ENCODE results near the gene HYPK.

HYPK gene, protein sequence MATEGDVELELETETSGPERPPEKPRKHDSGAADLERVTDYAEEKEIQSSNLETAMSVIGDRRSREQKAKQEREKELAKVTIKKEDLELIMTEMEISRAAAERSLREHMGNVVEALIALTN

DNA sequence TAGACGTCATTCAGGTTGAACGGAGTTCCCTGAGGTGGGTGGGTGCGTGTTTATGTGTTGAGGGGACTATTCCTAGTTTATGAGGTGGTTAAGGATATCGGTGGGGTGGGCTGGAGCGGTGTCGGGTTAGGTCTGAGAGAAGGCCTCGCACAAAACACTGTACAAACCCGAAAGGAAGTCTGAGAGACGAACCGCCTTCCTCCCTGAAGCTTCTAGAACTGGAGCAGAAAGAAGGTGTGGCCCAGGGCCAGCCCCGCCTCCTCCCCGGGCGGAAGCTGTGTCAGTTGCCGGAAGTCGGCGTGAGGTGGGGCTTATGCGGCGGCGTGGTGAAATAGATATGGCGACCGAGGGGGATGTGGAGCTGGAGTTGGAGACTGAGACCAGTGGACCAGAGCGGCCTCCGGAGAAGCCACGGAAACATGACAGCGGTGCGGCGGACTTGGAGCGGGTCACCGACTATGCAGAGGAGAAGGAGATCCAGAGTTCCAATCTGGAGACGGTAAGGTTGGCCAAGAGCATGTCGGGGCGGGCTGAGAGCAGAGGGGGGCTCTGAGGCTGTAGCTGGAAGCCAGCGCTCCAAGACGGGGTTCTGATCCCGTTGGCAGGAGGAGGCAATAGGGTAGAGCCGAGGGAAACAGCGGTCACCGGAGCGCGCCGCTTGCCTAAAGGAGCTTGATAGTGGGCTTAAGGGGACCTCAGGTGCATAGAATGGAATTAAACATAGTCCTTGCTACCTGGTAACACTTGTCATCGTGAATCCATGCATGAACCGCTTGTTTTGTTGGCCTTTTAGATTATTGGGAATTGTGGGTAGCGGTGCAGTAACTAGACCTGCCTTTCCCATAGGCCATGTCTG, at the start of gene HYPK:
HYPK (plus strand) TSS at position 314 of the 856 bp plus-strand sequence; CDS start at position 338, 24 bp downstream.
- H3K36me3 ChIP-seq (ENCODE audit: control insufficient read depth in 2 of 2, insufficient read depth in 2 of 2, low read length in 2 of 2), result peaks cover 33 to 52% of the 10 kb centered on the region in 2 donors
- H3K27me3 ChIP-seq (ENCODE audit: control insufficient read depth in 2 of 2, insufficient read depth in 2 of 2, low read length in 2 of 2), result no peaks in the 10 kb centered on the region
- H3K4me1 ChIP-seq (ENCODE audit: control insufficient read depth in 2 of 2, insufficient read depth in 2 of 2, low read length in 2 of 2), result peaks cover 29 to 34% of the 10 kb centered on the region in 2 donors
- no peaks in the 10 kb centered on the region for H3K9me3 ChIP-seq (ENCODE audit: control insufficient read depth in 2 of 2, low read length in 2 of 2)
- H3K27ac ChIP-seq (ENCODE audit: low read depth in 2 of 2, low read length in 2 of 2), result peak within 1 kb of the TSS; percentile 93 to 95
- H3K9ac ChIP-seq (ENCODE audit: low read depth in 1 of 2, low read length in 2 of 2), result peak within 1 kb of the TSS; percentile 93 to 98
- H3K4me3 ChIP-seq (ENCODE audit: low read length in 2 of 2), result peak within 1 kb of the TSS; percentile 95 to 98

DNA sequence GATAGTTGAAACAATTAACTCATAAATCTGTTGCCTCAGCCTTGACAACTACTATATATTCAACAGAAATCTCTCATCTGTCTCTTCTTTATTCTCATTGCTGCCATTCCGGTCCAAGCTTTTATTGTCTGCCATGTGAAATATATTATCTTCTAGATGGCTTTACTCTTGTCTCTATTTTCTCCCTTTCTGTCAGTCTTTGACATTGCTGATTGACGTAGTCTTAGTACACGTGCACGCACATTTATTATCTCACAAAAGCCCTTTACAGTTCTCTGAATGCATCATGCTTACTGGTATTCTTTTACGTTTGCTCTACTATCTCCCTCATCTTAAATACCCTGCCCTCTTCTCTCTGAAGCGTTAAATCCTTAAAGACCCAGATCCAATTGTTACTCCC, 48.5 kb upstream of the HYPK start:
- Histone ChIP-seq H3K4me3 (ENCODE audit: low read length in 2 of 2) (no peak overlapping the region), H3K9me3 (ENCODE audit: control insufficient read depth in 2 of 2, low read length in 2 of 2) (no peaks in the 10 kb centered on the region), H3K27me3 (ENCODE audit: control insufficient read depth in 2 of 2, insufficient read depth in 2 of 2, low read length in 2 of 2) (no peaks in the 10 kb centered on the region), H3K27ac (ENCODE audit: low read depth in 2 of 2, low read length in 2 of 2) (no peak overlapping the region), H3K4me1 (ENCODE audit: control insufficient read depth in 2 of 2, insufficient read depth in 2 of 2, low read length in 2 of 2) (peaks cover 4 to 10% of the 10 kb centered on the region in 2 donors), H3K9ac (ENCODE audit: low read depth in 1 of 2, low read length in 2 of 2) (no peak overlapping the region), H3K36me3 (ENCODE audit: control insufficient read depth in 2 of 2, insufficient read depth in 2 of 2, low read length in 2 of 2) (peaks cover 14 to 24% of the 10 kb centered on the region in 2 donors)

DNA sequence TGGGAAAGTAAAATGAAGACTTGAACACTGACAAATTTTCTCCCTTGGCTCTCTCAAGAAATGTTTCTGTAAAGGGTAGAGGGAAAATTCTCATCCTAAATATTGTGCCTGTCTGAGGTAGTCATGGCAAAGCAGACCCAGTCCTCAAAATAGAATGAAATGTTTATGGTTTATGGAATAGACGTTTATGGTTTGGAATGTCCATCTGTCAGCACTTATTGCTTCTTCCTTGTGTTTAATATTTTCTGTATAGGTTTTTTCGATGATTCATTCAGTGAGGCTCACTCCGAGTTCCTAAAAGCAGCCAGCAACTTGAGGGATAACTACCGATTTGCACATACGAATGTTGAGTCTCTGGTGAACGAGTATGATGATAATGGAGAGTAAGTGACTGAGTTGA, 37.6 kb upstream of the HYPK start:
- Histone ChIP-seq H3K27me3 (ENCODE audit: control insufficient read depth in 2 of 2, insufficient read depth in 2 of 2, low read length in 2 of 2) (no peaks in the 10 kb centered on the region), H3K9ac (ENCODE audit: low read depth in 1 of 2, low read length in 2 of 2) (no peak overlapping the region), H3K4me1 (ENCODE audit: control insufficient read depth in 2 of 2, insufficient read depth in 2 of 2, low read length in 2 of 2) (no peaks in the 10 kb centered on the region), H3K4me3 (ENCODE audit: low read length in 2 of 2) (no peak overlapping the region), H3K9me3 (ENCODE audit: control insufficient read depth in 2 of 2, low read length in 2 of 2) (no peaks in the 10 kb centered on the region), H3K36me3 (ENCODE audit: control insufficient read depth in 2 of 2, insufficient read depth in 2 of 2, low read length in 2 of 2) (peaks cover 45 to 68% of the 10 kb centered on the region in 2 donors), H3K27ac (ENCODE audit: low read depth in 2 of 2, low read length in 2 of 2) (no peak overlapping the region)

- no peaks in the 10 kb centered on the region for H3K27me3 ChIP-seq (ENCODE audit: control insufficient read depth in 2 of 2, insufficient read depth in 2 of 2, low read length in 2 of 2)
- no peaks in the 10 kb centered on the region for H3K9me3 ChIP-seq (ENCODE audit: control insufficient read depth in 2 of 2, low read length in 2 of 2)
- H3K4me1 ChIP-seq (ENCODE audit: control insufficient read depth in 2 of 2, insufficient read depth in 2 of 2, low read length in 2 of 2), result no peaks in the 10 kb centered on the region
- no peak overlapping the region for H3K27ac ChIP-seq (ENCODE audit: low read depth in 2 of 2, low read length in 2 of 2)
- no peak overlapping the region for H3K9ac ChIP-seq (ENCODE audit: low read depth in 1 of 2, low read length in 2 of 2)
- no peak overlapping the region for H3K4me3 ChIP-seq (ENCODE audit: low read length in 2 of 2)
- peaks cover 54 to 70% of the 10 kb centered on the region in 2 donors for H3K36me3 ChIP-seq (ENCODE audit: control insufficient read depth in 2 of 2, insufficient read depth in 2 of 2, low read length in 2 of 2)
These were observed 36.5 kb upstream of the HYPK start for GRCh38 chr15:43763819-43764446.

- H3K27me3 ChIP-seq (ENCODE audit: control insufficient read depth in 2 of 2, insufficient read depth in 2 of 2, low read length in 2 of 2), result no peaks in the 10 kb centered on the region
- no peak overlapping the region for H3K27ac ChIP-seq (ENCODE audit: low read depth in 2 of 2, low read length in 2 of 2)
- H3K9ac ChIP-seq (ENCODE audit: low read depth in 1 of 2, low read length in 2 of 2), result no peak overlapping the region
- no peak overlapping the region for H3K4me3 ChIP-seq (ENCODE audit: low read length in 2 of 2)
- H3K36me3 ChIP-seq (ENCODE audit: control insufficient read depth in 2 of 2, insufficient read depth in 2 of 2, low read length in 2 of 2), result peaks cover 76 to 90% of the 10 kb centered on the region in 2 donors
- peaks cover 4 to 6% of the 10 kb centered on the region in 2 donors for H3K4me1 ChIP-seq (ENCODE audit: control insufficient read depth in 2 of 2, insufficient read depth in 2 of 2, low read length in 2 of 2)
- H3K9me3 ChIP-seq (ENCODE audit: control insufficient read depth in 2 of 2, low read length in 2 of 2), result no peaks in the 10 kb centered on the region
These were observed 30.7 kb upstream of the HYPK start for GRCh38 chr15:43769584-43770228.

GRCh38 chr15:43771816-43772215, 28.6 kb upstream of the HYPK start:
- peaks cover 11 to 18% of the 10 kb centered on the region in 2 donors for H3K4me1 ChIP-seq (ENCODE audit: control insufficient read depth in 2 of 2, insufficient read depth in 2 of 2, low read length in 2 of 2)
- H3K9ac ChIP-seq (ENCODE audit: low read depth in 1 of 2, low read length in 2 of 2), result no peak overlapping the region
- peaks cover 56 to 69% of the 10 kb centered on the region in 2 donors for H3K36me3 ChIP-seq (ENCODE audit: control insufficient read depth in 2 of 2, insufficient read depth in 2 of 2, low read length in 2 of 2)
- H3K27ac ChIP-seq (ENCODE audit: low read depth in 2 of 2, low read length in 2 of 2), result no peak overlapping the region
- H3K27me3 ChIP-seq (ENCODE audit: control insufficient read depth in 2 of 2, insufficient read depth in 2 of 2, low read length in 2 of 2), result no peaks in the 10 kb centered on the region
- H3K9me3 ChIP-seq (ENCODE audit: control insufficient read depth in 2 of 2, low read length in 2 of 2), result no peaks in the 10 kb centered on the region
- H3K4me3 ChIP-seq (ENCODE audit: low read length in 2 of 2), result no peak overlapping the region

DNA sequence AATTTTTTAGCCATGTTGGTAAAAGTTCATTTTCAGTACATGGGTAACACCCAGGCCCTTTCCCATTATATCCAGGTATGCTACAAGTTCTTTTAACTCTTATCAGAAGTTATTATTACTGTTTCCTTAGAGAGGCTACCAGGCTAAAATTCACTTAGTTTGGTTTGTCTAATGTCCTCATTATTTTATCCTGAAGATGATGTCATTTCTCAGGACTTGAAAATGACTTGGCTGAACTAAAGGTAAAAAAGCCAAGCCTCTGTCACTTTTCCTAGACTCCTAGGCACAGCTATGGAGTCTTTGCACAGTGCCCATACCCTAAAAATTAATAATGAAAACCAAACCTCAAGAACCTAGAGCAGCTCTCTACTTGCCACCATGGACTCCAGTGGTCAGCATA, 27.8 kb upstream of the HYPK start:
- no peak overlapping the region for H3K4me3 ChIP-seq (ENCODE audit: low read length in 2 of 2)
- H3K36me3 ChIP-seq (ENCODE audit: control insufficient read depth in 2 of 2, insufficient read depth in 2 of 2, low read length in 2 of 2), result peaks cover 54 to 62% of the 10 kb centered on the region in 2 donors
- H3K27me3 ChIP-seq (ENCODE audit: control insufficient read depth in 2 of 2, insufficient read depth in 2 of 2, low read length in 2 of 2), result no peaks in the 10 kb centered on the region
- H3K27ac ChIP-seq (ENCODE audit: low read depth in 2 of 2, low read length in 2 of 2), result no peak overlapping the region
- peaks cover 14 to 24% of the 10 kb centered on the region in 2 donors for H3K4me1 ChIP-seq (ENCODE audit: control insufficient read depth in 2 of 2, insufficient read depth in 2 of 2, low read length in 2 of 2)
- no peaks in the 10 kb centered on the region for H3K9me3 ChIP-seq (ENCODE audit: control insufficient read depth in 2 of 2, low read length in 2 of 2)
- no peak overlapping the region for H3K9ac ChIP-seq (ENCODE audit: low read depth in 1 of 2, low read length in 2 of 2)

DNA sequence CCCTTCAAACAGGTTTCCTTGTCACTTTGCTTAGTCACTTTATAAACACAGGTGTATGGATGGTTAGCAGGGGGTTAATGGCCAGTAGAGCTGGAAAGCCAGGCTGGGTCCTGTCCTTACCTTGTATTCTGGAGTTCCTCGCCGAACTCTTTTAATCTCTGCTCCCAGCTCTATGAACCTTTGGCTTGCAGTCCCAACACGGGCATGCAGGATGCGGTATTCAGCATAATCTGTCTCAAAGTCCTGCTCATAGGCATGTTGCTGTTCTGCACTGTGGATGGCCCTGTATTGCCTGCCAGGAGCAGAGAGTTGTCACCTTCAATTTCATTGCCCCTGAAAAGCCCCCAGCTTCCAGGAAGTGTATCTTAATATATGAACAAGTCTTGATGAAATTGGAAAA, 26.3 kb upstream of the HYPK start:
- no peak overlapping the region for H3K4me3 ChIP-seq (ENCODE audit: low read length in 2 of 2)
- no peak overlapping the region for H3K9ac ChIP-seq (ENCODE audit: low read depth in 1 of 2, low read length in 2 of 2)
- peaks cover 43 to 48% of the 10 kb centered on the region in 2 donors for H3K36me3 ChIP-seq (ENCODE audit: control insufficient read depth in 2 of 2, insufficient read depth in 2 of 2, low read length in 2 of 2)
- no peak overlapping the region for H3K27ac ChIP-seq (ENCODE audit: low read depth in 2 of 2, low read length in 2 of 2)
- no peaks in the 10 kb centered on the region for H3K27me3 ChIP-seq (ENCODE audit: control insufficient read depth in 2 of 2, insufficient read depth in 2 of 2, low read length in 2 of 2)
- no peaks in the 10 kb centered on the region for H3K9me3 ChIP-seq (ENCODE audit: control insufficient read depth in 2 of 2, low read length in 2 of 2)
- H3K4me1 ChIP-seq (ENCODE audit: control insufficient read depth in 2 of 2, insufficient read depth in 2 of 2, low read length in 2 of 2), result peaks cover 14 to 28% of the 10 kb centered on the region in 2 donors

DNA sequence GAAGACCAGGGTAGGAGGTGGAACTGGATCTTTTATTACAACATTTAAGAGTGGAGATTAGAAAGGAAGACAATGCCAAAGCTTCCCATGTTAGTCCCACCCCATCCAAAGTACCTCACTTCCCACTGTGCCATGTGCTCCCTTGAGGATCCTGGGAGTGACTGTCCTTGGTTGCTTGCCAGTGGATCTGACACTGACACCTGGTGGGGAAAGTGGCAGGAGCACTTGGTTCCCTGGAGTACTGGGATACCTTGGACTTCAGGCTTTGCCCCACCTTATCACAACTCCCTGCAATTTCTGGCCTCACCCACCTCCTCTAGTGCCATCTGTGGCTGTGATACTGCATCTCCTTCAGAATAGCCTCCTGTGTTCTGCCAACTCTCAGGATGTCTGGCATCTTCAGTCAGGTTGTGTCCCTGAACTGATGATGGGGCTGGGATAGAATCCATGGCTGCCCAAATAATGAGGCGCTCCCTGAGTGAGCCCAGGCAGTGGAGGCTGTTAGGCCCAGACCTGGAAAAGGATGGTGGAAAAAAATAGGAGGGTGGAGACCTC, 24.9 kb upstream of the HYPK start:
- H3K9ac ChIP-seq (ENCODE audit: low read depth in 1 of 2, low read length in 2 of 2), result peak overlapping the region; percentile 82 to 99
- no peaks in the 10 kb centered on the region for H3K27me3 ChIP-seq (ENCODE audit: control insufficient read depth in 2 of 2, insufficient read depth in 2 of 2, low read length in 2 of 2)
- no peaks in the 10 kb centered on the region for H3K9me3 ChIP-seq (ENCODE audit: control insufficient read depth in 2 of 2, low read length in 2 of 2)
- peak overlapping the region; percentile 89 to 94 for H3K4me3 ChIP-seq (ENCODE audit: low read length in 2 of 2)
- H3K4me1 ChIP-seq (ENCODE audit: control insufficient read depth in 2 of 2, insufficient read depth in 2 of 2, low read length in 2 of 2), result peaks cover 14 to 28% of the 10 kb centered on the region in 2 donors
- H3K36me3 ChIP-seq (ENCODE audit: control insufficient read depth in 2 of 2, insufficient read depth in 2 of 2, low read length in 2 of 2), result peaks cover 30 to 35% of the 10 kb centered on the region in 2 donors
- peak overlapping the region; percentile 94 to 96 for H3K27ac ChIP-seq (ENCODE audit: low read depth in 2 of 2, low read length in 2 of 2)

Data from mucosa of rectum (tissue), 2 donors.